Activated CD4-positive, alpha-beta T cell treated with anti-CD3 and anti-CD28 coated beads, Interleukin-2, amount 50 U/mL, for 1 hour (primary cell): ENCODE data around the gene FFAR2.
"Not testable (repeated sequence)": the region's sequence is repeated elsewhere in the genome, so short reads cannot be mapped to it uniquely, and the experiment has no call there.

Experiments used
- DNase-seq: peaks from one replicate; pipeline ENCODE4 v3.0.0-alpha.2; 2020

The FFAR2 gene

DNA sequence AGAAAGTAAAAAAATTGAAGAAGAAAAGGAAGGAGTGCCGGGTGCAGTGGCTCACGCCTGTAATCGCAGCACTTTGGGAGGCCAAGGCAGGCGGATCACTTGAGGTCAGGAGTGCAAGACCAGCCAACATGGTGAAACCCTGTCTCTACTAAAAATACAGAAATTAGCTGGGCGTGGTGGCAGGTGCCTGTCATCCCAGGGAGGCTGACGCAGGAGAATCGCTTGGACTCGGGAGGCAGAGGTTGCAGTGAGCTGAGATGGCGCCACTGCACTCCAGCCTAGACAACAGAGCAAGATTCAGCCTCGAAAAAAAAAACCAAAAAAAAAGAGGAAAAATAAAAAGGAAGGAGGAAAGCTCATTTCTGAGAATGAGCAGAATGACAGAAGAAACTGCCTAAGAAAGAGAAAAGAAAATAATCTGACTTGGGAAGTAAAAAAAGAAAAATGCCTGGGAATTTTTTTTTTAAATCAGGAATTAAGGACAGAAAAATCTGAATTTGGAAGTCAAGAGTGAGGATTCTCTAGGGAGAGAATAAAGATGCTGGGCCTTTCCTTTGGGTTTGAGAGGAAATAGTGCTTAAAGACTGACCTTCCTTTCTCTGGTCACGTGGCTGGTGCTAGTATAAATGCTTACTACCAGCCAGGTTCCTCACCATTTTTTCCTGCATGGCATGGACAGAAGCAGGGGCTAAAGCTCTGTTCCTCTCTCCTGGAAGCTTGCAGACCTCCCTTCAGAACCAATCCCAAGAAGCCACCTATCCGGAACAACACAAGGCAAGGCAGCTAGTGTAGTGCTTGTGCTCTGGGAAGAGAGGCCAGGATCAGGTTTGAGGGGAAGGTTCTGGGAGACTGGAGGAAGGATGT is at the start of gene FFAR2:
TSS of gene FFAR2 (plus strand) at position 652 of the 864 bp plus-strand sequence. CDS start 1,458 bp downstream, outside the sequence.
- DNase-seq = no peak

- no peak for DNase-seq
Observed at GRCh38 chr19:35398570-35398969, 49.5 kb upstream of the FFAR2 start.

- DNase-seq = no peak
Observed at GRCh38 chr19:35399231-35399630, 48.8 kb upstream of the FFAR2 start.

GRCh38 chr19:35399948-35400772 is 47.9 kb upstream of the FFAR2 start:
- DNase-seq = no peak

DNA sequence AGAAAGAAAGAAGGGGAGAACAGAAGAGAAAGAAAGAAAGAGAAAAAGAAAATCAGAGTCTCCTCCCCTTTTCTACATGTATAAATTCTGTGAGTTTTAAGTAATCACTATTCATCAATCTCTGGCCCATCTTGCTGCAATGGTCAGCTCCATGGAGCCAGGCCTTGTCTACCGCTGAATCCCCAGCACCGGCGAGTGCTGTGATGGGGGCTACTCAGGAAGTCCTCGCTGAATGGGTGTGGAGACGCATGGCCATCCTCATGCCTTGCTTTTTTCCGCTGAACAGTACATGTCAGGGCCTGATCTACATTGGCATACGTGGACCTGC is 47.3 kb upstream of the FFAR2 start:
- DNase-seq = no peak

- not testable (repeated sequence) for DNase-seq
Observed at GRCh38 chr19:35401416-35401815, 46.6 kb upstream of the FFAR2 start.

GRCh38 chr19:35403116-35403760 is 44.8 kb upstream of the FFAR2 start:
- no peak for DNase-seq

GRCh38 chr19:35404879-35405622 is 43.0 kb upstream of the FFAR2 start:
- DNase-seq = no peak

- DNase-seq = no peak
Observed at GRCh38 chr19:35407619-35408018, 40.4 kb upstream of the FFAR2 start.

- DNase-seq = no peak
Observed at GRCh38 chr19:35408284-35409171, 39.5 kb upstream of the FFAR2 start.

DNA sequence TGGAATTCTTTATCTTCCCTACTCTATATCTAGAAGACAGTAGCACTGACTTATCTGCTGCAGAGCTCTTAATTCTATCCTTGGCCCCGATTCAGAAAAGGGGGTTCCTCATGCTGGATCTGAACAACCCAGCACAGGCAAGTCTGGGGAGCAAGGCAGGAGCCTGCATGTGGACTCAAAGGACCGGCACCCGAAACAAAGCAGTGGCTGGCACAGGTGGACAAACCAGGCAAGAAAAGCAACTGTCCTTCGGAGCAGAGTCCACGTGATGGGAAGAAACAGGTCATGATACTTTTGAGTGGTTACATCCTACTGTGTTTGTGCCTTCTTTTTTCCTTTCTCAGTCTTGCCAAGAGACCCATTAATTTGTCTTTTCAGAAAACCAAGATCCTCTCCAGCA is 38.9 kb upstream of the FFAR2 start:
- no peak for DNase-seq

GRCh38 chr19:35410487-35410886 is 37.6 kb upstream of the FFAR2 start:
- DNase-seq = no peak

DNA sequence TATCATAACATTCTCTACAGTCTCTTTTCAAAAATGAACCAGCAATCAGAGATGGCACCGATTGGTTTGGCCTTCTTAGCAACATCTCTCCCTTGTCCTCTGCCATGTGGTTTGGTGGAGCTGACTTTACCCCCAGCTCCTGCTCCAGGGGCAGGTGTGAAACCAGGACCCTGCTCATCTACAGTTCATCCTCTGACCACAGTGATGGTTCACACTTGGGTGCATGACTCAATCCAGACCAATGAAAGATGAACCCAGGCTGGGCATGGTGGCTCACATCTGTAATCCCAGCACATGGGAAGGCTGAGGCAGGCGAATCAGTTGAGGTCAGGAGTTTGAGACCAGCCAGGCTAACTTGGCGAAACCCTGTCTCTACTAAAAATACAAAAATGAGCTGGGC is 33.6 kb upstream of the FFAR2 start:
- DNase-seq = no peak

DNA sequence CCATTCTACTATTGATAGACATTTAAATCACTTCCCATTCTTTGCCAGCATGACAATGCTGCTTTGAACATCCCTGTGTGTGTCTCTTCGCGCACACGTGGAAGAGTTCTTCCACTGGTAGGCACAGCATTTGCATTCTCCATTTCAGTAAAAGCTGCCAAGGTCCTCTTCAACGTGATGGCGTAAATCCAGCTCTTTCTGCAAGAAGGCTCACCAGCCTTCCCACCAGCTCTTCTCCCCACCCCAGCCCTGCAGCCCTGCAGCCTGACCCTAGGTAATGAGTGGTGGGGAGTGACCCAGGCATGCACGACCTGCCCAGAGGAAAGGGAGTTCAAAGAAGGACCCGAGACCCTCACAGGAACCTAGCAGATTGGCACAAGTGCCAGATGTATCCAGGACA is 31.7 kb upstream of the FFAR2 start:
- DNase-seq = no peak

GRCh38 chr19:35417278-35417677 is 30.8 kb upstream of the FFAR2 start:
- DNase-seq = no peak

- no peak for DNase-seq
Observed at GRCh38 chr19:35417713-35418534, 30.1 kb upstream of the FFAR2 start.

- no peak for DNase-seq
Observed at GRCh38 chr19:35419046-35419445, 29.0 kb upstream of the FFAR2 start.

DNA sequence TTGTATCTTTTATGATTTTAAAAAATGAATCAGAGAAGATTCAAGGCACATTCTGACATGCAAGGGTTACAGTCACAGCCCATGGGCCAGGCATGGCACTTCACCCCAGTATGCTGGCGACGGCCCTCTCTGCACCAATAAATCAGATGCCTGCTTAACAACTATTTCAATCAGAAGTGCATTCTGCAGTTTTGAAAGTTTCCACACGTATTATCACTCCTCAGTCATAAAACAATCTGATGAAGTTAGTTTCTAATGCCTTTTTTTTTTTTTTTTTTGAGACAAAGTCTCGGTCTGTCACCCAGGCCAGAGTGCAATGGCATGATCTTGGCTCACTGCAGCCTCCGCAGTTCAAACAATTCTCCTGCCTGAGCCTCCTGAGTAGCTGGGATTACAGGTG is 28.3 kb upstream of the FFAR2 start:
- no peak for DNase-seq

DNA sequence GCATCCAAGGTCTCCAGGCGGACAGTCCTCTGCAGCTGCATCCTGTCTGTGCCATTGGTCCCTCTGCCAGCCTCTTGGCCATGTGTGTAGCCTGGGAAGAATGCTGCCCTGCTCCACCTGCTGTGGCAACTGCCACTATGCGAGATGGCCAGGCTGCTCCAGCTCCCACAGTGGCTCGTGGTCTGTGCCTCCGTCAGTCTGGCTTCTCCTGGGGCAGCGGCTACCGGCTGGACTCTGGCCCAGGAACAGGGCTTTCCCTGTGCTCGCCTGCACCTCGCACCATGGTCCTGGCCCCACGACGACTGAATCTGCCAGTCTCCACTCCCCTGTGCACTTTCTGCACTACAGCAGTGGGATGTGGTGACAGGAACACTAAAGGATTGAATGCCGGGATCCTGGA is 26.7 kb upstream of the FFAR2 start:
- no peak for DNase-seq

- not testable (repeated sequence) for DNase-seq
Observed at GRCh38 chr19:35423406-35423805, 24.7 kb upstream of the FFAR2 start.

DNA sequence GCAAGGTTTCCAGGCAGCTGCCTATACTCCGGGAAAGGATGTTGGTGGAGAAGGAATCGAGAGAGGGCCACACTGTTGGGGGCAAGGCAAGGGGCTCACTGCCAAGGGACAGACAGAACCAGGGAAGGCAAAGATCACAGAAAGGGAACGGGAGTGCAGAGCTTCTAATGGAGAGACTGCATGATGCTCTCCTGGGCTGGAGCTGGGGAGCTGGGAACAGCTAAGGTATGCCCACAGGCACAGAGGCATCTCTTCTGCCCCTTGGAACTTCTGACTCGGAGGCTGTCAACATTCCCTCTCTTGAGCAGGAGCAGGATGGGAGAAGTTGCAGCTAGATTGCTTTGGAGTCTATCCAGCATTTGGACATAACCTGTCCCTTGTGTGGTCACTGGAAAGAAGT is 22.4 kb upstream of the FFAR2 start:
- no peak for DNase-seq
